ENCODE results near the gene ADARB1. TPM values are rescaled to one million over a fixed set of nuclear protein-coding genes. Genes with fewer than 3 reads are reported as not detected.
A peak's percentile ranks its signal among the peaks of the same experiment; 100 is the strongest.

ADARB1 gene
- polyA plus RNA-seq, 1 of the 3 experiments (the other 2 are of a cell fraction) = 7.8 TPM

DNA sequence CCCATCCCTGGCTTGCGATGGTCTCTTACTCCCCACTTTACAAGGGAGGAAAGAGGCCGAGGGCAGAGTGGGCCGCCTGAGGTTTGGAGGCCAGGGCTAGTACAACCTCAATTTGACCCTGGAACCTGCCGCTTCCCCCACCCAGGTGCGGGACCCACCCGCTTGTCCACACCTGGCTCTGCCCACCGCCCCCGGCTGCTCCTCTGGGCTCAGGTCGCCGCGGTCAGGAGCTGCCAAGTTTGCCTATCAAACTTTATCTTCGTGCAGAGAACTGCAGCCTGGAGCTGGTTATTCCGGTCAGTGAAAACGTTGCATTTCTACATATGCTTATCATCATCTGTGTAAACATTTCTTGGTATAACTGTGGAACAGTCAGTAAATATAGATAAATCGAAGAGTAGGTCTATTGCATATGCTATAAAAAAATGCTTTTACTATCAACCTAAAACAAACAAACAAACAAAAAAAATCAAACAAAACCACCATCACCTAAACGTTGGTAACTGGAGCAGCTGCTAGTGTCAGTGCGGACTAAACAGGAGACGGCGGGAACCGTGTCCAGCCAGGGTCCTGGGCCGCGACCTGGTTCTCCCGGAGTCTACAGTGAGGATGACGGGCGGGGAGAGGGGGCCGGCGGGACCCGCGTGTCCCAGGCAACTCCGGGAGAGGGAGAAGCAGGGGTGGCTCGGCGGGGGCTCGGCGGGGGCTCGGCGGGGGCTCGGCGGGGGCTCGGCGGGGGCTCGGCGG, 906 bp upstream of the ADARB1 start:
- WGBS (ENCODE audit: low lambda C conversion rate) = 52% methylated on average over 23 of the region's 42 CpGs
- ChIA-PET CTCF (interaction anchor here (0.6 to 2.7 kb wide), 9 partner anchors 18 to 366 kb away, joined by 3 to 19 read pairs (median 4); no protein-coding TSS in a partner anchor), POLR2A (no interaction called here)
- H2AFZ ChIP-seq (ENCODE audit: low read depth) = no peak overlapping the region
- peaks cover 5 to 28% of the 10 kb centered on the region in 2 experiments; a peak in 3 of 4 replicates for H3K4me1 ChIP-seq (ENCODE audit: control insufficient read depth in 1 of 2, insufficient read depth in 2 of 2, low read depth in 1 of 2, low read length in 1 of 2)
- H3K9me2 ChIP-seq = no peaks in the 10 kb centered on the region
- no peak for TF ChIP-seq GATA2 (CRISPR knock-in tag; IDR thresholded peaks at IDR 0.05)
- TF ChIP-seq RCOR1 (IDR thresholded peaks at IDR 0.05; ENCODE audit: low read length) = no peak
- no peak for TF ChIP-seq POLR2AphosphoS5 (IDR thresholded peaks at IDR 0.05; ENCODE audit: low read depth, low read length)
- TF ChIP-seq, protein P1, sequence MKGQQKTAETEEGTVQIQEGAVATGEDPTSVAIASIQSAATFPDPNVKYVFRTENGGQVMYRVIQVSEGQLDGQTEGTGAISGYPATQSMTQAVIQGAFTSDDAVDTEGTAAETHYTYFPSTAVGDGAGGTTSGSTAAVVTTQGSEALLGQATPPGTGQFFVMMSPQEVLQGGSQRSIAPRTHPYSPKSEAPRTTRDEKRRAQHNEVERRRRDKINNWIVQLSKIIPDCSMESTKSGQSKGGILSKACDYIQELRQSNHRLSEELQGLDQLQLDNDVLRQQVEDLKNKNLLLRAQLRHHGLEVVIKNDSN (IDR thresholded peaks at IDR 0.05; ENCODE audit: borderline replicate concordance, low read depth) = no peak
- no peak for TF ChIP-seq EZH2phosphoT487 (IDR thresholded peaks at IDR 0.05; ENCODE audit: borderline replicate concordance, low read depth)
- no peak for TF ChIP-seq RAD21 (IDR thresholded peaks at IDR 0.05; ENCODE audit: low read length)
- no peak for TF ChIP-seq EP300 (IDR thresholded peaks at IDR 0.05; ENCODE audit: borderline replicate concordance in 1 of 2, low read depth in 1 of 2, low read length in 1 of 2)
- no peak for TF ChIP-seq YY1 (IDR thresholded peaks at IDR 0.05; ENCODE audit: low read depth)
- no peak for TF ChIP-seq RXRA (IDR thresholded peaks at IDR 0.05; ENCODE audit: borderline replicate concordance, low read depth)
- peak; percentile 83 for DNase-seq
- no peaks in the 10 kb centered on the region for H3K9me3 ChIP-seq
- H3F3A ChIP-seq (replicated peaks; ENCODE audit: insufficient read depth) = peaks cover 3% of the 10 kb centered on the region
- peak overlapping the region in 1 of 2 experiments; percentile 86; a peak in 2 of 4 replicates for H3K27ac ChIP-seq (ENCODE audit: low read depth in 2 of 2, low read length in 1 of 2)
- no peaks in the 10 kb centered on the region for H4K20me1 ChIP-seq (ENCODE audit: insufficient read depth)
- peaks cover 26% of the 10 kb centered on the region; the same call in 1 of the 2 replicates for H3K79me2 ChIP-seq (ENCODE audit: insufficient read depth)
- no peaks in the 10 kb centered on the region for H3K36me3 ChIP-seq (replicated peaks in 1 of 2; ENCODE audit: control insufficient read depth in 1 of 2, insufficient read depth in 2 of 2, low read length in 1 of 2)
- H3K4me3 ChIP-seq (ENCODE audit: low read depth in 2 of 2, low read length in 1 of 2) = peak overlapping the region; percentile 80 to 93
- no peak overlapping the region; the same call in 1 of the 2 replicates for H3K9ac ChIP-seq
- no peaks in the 10 kb centered on the region for H3K27me3 ChIP-seq (ENCODE audit: insufficient read depth)
- peak overlapping the region; percentile 76 for H3K4me2 ChIP-seq

GRCh38 chr21:45074818-45075595, 627 bp downstream of the ADARB1 start:
- H3K27me3 ChIP-seq (ENCODE audit: insufficient read depth) = no peaks in the 10 kb centered on the region
- H3K4me3 ChIP-seq (ENCODE audit: low read depth in 2 of 2, low read length in 1 of 2) = peak overlapping the region; percentile 78 to 93
- no peaks in the 10 kb centered on the region for H3K36me3 ChIP-seq (replicated peaks in 1 of 2; ENCODE audit: control insufficient read depth in 1 of 2, insufficient read depth in 2 of 2, low read length in 1 of 2)
- peak; percentile 82 for DNase-seq
- H3F3A ChIP-seq (replicated peaks; ENCODE audit: insufficient read depth) = peaks cover 8% of the 10 kb centered on the region
- H3K9me3 ChIP-seq = no peaks in the 10 kb centered on the region
- ChIA-PET CTCF (interaction anchor here (1.7 to 2.7 kb wide), 2 partner anchors 26 to 63 kb away, joined by 4 to 19 read pairs; no protein-coding TSS in a partner anchor), POLR2A (no interaction called here)
- peak overlapping the region in 1 of 2 experiments; percentile 73; a peak in 2 of 4 replicates for H3K27ac ChIP-seq (ENCODE audit: low read depth in 2 of 2, low read length in 1 of 2)
- WGBS (ENCODE audit: low lambda C conversion rate) = 0% methylated on average over 2 of the region's 98 CpGs
- H3K4me2 ChIP-seq = peak overlapping the region; percentile 89
- peak overlapping the region; percentile 48 for H3K9ac ChIP-seq
- no peaks in the 10 kb centered on the region for H4K20me1 ChIP-seq (ENCODE audit: insufficient read depth)
- no peak overlapping the region for H2AFZ ChIP-seq (ENCODE audit: low read depth)
- no peak for TF ChIP-seq YY1 (IDR thresholded peaks at IDR 0.05; ENCODE audit: low read depth)
- TF ChIP-seq MXI1 (IDR thresholded peaks at IDR 0.05; ENCODE audit: low read depth, low read length) = peak; percentile 34; the same call in 1 of the 2 replicates
- TF ChIP-seq TCF12 (IDR thresholded peaks at IDR 0.05) = no peak
- peaks cover 39% of the 10 kb centered on the region for H3K79me2 ChIP-seq (ENCODE audit: insufficient read depth)
- H3K9me2 ChIP-seq = no peaks in the 10 kb centered on the region
- H3K4me1 ChIP-seq (ENCODE audit: control insufficient read depth in 1 of 2, insufficient read depth in 2 of 2, low read depth in 1 of 2, low read length in 1 of 2) = peaks cover 10 to 21% of the 10 kb centered on the region in 2 experiments; a peak in 3 of 4 replicates
